Mesendoderm (in vitro differentiated cells): ENCODE data around the gene SYVN1. TPM values are rescaled to one million over a fixed set of nuclear protein-coding genes. Genes with fewer than 3 reads are reported as not detected.

ENCODE experiments used
- DNase-seq: peaks from one replicate; pipeline ENCODE4 v3.0.0; 2013
- H2AK5ac ChIP-seq: 2 replicates; pipeline ENCODE4 v1.6.1; 2013; ENCODE audit warnings: low read length, inconsistent platforms
- H2BK120ac ChIP-seq: 2 replicates; pipeline ENCODE4 v1.6.1; 2013; ENCODE audit warnings: low read depth, mild to moderate bottlenecking, low read length, moderate library complexity, mixed read lengths
- H2BK15ac ChIP-seq: replicated peaks from 2 replicates; pipeline ENCODE4 v1.6.1; 2013; ENCODE audit warnings: low read depth, mild to moderate bottlenecking, moderate library complexity
- H2BK5ac ChIP-seq: 2 replicates; pipeline ENCODE4 v1.6.1; 2013; ENCODE audit warnings: low read length, inconsistent platforms
- H3K18ac ChIP-seq: 2 replicates; pipeline ENCODE4 v1.6.1; 2013; ENCODE audit warnings: mild to moderate bottlenecking, low read length, mixed read lengths
- H3K23ac ChIP-seq: one replicate; pipeline ENCODE4 v1.6.1; 2013; ENCODE audit warnings: low read length
- H3K27ac ChIP-seq: 2 replicates; pipeline ENCODE4 v1.5.1; 2013; ENCODE audit warnings: low read depth, mild to moderate bottlenecking, inconsistent platforms, low read length, moderate library complexity
- H3K27me3 ChIP-seq: 2 replicates; pipeline ENCODE4 v1.6.1; 2013; ENCODE audit warnings: low read length, control low read depth, mild to moderate bottlenecking, inconsistent platforms; ENCODE audit not compliant: insufficient read depth, poor library complexity
- H3K36me3 ChIP-seq: 2 replicates; pipeline ENCODE4 v1.6.1; 2013; ENCODE audit warnings: low read length, inconsistent platforms; ENCODE audit not compliant: control insufficient read depth, insufficient read depth
- H3K4ac ChIP-seq: one replicate; pipeline ENCODE4 v1.6.1; 2013; ENCODE audit warnings: low read depth, mild to moderate bottlenecking, low read length, moderate library complexity
- H3K4me1 ChIP-seq: 2 replicates; pipeline ENCODE4 v1.6.1; 2013; ENCODE audit warnings: low read depth, low read length, inconsistent platforms; ENCODE audit not compliant: control insufficient read depth
- H3K4me2 ChIP-seq: 2 replicates; pipeline ENCODE4 v1.6.1; 2013; ENCODE audit warnings: low read length
- H3K4me3 ChIP-seq: 2 replicates; pipeline ENCODE4 v1.5.1; 2013; ENCODE audit warnings: mild to moderate bottlenecking, low read length
- H3K56ac ChIP-seq: one replicate; pipeline ENCODE4 v1.6.1; 2013; ENCODE audit warnings: low read length
- H3K79me1 ChIP-seq: 2 replicates; pipeline ENCODE4 v1.6.1; 2013; ENCODE audit warnings: low read length, inconsistent platforms
- H3K79me2 ChIP-seq: 2 replicates; pipeline ENCODE4 v1.6.1; 2013; ENCODE audit warnings: mild to moderate bottlenecking, low read length; ENCODE audit not compliant: control insufficient read depth, insufficient read depth
- H3K9ac ChIP-seq: 2 replicates; pipeline ENCODE4 v1.6.1; 2013; ENCODE audit warnings: low read length, inconsistent platforms
- H4K5ac ChIP-seq: one replicate; pipeline ENCODE4 v1.6.1; 2013; ENCODE audit warnings: low read length
- H4K8ac ChIP-seq: one replicate; pipeline ENCODE4 v1.6.1; 2013; ENCODE audit warnings: low read depth, mild to moderate bottlenecking, control low read depth, low read length, moderate library complexity
- WGBS: extraction: QIAGEN DNeasy Blood & Tissue Kit; methylation state at CpG from one replicate; pipeline ENCODE4 v1.1.7; 2013; ENCODE audit warnings: low lambda C conversion rate, missing lambda C conversion rate; ENCODE audit not compliant: insufficient coverage; ENCODE audit errors: extremely low coverage; 5-methylcytosine and 5-hydroxymethylcytosine counted together
- small RNA-seq: library from polyadenylated mRNA; stranded (forward); fragments of <200 nt; extraction: miRNeasy Mini kit (QIAGEN cat#:217004); gene quantifications from one replicate; pipeline ENCODE3, GENCODE V24; 2013; ENCODE audit not compliant: insufficient read depth

SYVN1 gene

DNA sequence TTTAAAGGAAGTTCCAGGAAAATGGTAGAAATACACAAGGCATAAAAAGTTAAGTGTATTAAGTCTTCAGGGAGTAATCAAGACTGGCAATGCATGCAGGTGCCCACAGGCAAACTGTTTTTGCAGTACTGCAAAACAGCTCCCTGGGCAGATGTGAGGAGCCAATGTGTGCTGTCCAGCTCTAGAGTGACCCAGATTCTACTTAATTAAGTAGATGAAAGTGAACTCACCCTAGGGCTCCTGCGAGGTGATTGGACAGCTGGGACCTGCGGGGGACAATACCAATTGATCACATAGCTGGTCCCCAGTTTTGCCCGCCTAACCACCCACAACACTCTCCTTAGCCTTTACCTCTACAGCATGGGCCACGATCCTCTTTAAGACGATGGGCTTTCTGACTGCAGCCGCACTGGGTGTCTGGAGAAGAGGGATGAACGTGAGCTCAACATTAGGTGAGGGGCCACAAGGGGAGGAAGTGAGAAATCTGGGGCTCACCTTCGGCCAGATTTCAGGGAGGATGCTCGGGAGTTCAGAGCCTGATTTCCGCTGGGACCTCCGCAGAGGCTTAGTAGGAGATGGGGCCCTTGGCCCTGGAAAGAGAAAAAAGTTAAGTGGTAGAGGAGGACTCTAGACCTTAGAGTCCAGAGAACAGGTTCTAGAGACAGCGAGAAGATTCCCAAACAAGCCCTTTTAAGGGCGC is 51.0 kb downstream of the SYVN1 start:
- peak overlapping the region; percentile 100 for H3K56ac ChIP-seq
- DNase-seq: no peak
- H3K4me3 ChIP-seq: peak overlapping the region; percentile 100
- no peak overlapping the region for H4K5ac ChIP-seq
- peak overlapping the region; percentile 70 for H2BK5ac ChIP-seq
- no peak overlapping the region for H2BK15ac ChIP-seq
- no peaks in the 10 kb centered on the region for H3K27me3 ChIP-seq
- H3K27ac ChIP-seq: no peak overlapping the region
- peaks cover 14% of the 10 kb centered on the region for H3K36me3 ChIP-seq
- H3K4ac ChIP-seq: peak overlapping the region; percentile 58
- H3K79me1 ChIP-seq: peaks cover 29% of the 10 kb centered on the region
- H3K9ac ChIP-seq: peak overlapping the region; percentile 99
- no CpG with 5 or more reads among the region's 13 CpGs for WGBS
- peak overlapping the region; percentile 29 for H3K18ac ChIP-seq
- no peak overlapping the region for H4K8ac ChIP-seq
- peaks cover 29% of the 10 kb centered on the region for H3K79me2 ChIP-seq
- peak overlapping the region; percentile 92 for H3K4me2 ChIP-seq
- peak overlapping the region; percentile 55 for H3K23ac ChIP-seq
- no peak overlapping the region for H2BK120ac ChIP-seq
- H2AK5ac ChIP-seq: peak overlapping the region; percentile 85
- peaks cover 2% of the 10 kb centered on the region for H3K4me1 ChIP-seq

DNA sequence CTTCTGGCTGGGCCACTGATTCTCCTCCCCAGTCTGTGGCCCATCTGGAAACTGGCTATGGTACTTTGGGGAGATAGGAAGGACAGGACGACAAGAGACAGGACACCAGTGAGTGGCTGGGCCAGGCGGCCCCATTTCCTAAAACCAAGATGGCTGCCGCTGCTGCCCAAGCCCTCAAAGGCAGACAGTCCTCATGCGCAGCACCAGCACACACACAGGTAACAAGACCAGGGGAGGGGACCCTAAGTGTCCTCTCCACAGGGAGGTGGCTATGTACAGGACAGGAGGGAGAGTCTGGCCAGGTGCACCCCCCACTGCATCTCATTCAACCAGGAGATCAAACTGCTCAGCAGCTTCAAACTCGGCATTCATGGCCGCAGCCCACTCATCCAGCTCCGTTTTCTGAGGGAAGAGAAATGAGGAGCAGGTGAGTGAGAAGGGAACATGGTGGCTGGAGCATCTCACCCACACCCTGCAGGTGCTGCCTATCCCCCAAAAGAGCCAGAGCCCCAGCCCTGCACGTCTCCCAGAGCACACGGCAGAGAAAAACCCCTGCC is 55.5 kb downstream of the SYVN1 start:
- H3K4me2 ChIP-seq: no peak overlapping the region
- no peak overlapping the region for H2BK120ac ChIP-seq
- H3K23ac ChIP-seq: no peak overlapping the region
- no peak overlapping the region for H3K27ac ChIP-seq
- no CpG with 5 or more reads among the region's 9 CpGs for WGBS
- no peak overlapping the region for H4K5ac ChIP-seq
- H3K56ac ChIP-seq: no peak overlapping the region
- H3K27me3 ChIP-seq: no peaks in the 10 kb centered on the region
- H3K4me3 ChIP-seq: no peak overlapping the region
- H3K4me1 ChIP-seq: peaks cover 2% of the 10 kb centered on the region
- peaks cover 32% of the 10 kb centered on the region for H3K79me1 ChIP-seq
- no peak overlapping the region for H3K9ac ChIP-seq
- no peak overlapping the region for H2BK15ac ChIP-seq
- DNase-seq: no peak
- H3K18ac ChIP-seq: no peak overlapping the region
- H2AK5ac ChIP-seq: no peak overlapping the region
- no peak overlapping the region for H2BK5ac ChIP-seq
- peaks cover 34% of the 10 kb centered on the region for H3K79me2 ChIP-seq
- no peak overlapping the region for H4K8ac ChIP-seq
- peaks cover 21% of the 10 kb centered on the region for H3K36me3 ChIP-seq
- no peak overlapping the region for H3K4ac ChIP-seq

DNA sequence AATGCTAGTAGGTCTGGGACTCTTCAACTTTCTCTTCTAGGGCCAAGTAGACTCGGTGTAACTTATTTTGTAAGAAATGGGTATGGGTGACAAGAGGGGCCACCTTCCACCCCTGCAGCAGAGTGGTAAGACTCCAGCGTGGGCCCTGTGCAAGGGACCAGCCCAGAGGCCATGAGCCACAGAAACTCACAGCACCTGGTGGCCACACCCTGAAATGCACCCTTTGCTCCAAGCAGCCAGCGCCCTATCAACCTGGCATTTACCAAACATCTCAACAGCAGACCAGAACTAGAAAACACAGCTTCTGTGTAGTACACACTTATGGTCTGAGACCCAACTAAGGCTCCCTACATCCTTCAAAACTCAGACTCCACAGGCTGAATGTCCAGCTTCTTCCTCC is 56.2 kb downstream of the SYVN1 start:
- Histone ChIP-seq H2BK15ac (no peak overlapping the region), H3K27ac (no peak overlapping the region), H2BK5ac (no peak overlapping the region), H3K18ac (no peak overlapping the region), H3K4me1 (peaks cover 2% of the 10 kb centered on the region), H3K56ac (no peak overlapping the region), H3K4ac (no peak overlapping the region), H2AK5ac (no peak overlapping the region), H3K79me2 (peaks cover 27% of the 10 kb centered on the region), H3K23ac (no peak overlapping the region), H4K5ac (no peak overlapping the region), H3K27me3 (no peaks in the 10 kb centered on the region), H4K8ac (no peak overlapping the region), H2BK120ac (no peak overlapping the region), H3K4me2 (no peak overlapping the region), H3K79me1 (peaks cover 28% of the 10 kb centered on the region), H3K9ac (no peak overlapping the region), H3K4me3 (no peak overlapping the region), H3K36me3 (peaks cover 21% of the 10 kb centered on the region)
- no CpG with 5 or more reads among the region's 3 CpGs for WGBS
- DNase-seq: peak; percentile 57

DNA sequence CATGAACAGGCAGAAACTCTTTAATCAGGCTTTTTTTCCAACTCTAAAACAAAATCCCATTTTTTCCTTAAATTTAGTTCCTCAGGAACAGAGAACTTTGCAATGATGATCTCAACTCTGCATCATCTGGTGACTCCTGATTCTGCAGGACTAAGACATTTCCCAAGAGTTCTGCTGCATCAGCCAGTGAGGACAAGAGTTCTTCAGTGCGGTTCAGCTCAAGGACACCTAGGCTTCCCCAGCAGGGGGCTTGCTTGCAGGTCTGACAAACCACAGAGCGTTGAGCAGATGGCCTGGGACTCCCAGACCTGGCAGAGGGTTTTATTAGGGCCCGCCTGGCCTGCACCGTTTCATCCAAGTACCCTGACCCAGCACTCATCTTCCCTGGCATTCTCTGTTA is 56.9 kb downstream of the SYVN1 start:
- H3K4me1 ChIP-seq: no peaks in the 10 kb centered on the region
- no peak overlapping the region for H3K4me3 ChIP-seq
- no CpG with 5 or more reads among the region's 4 CpGs for WGBS
- H3K23ac ChIP-seq: no peak overlapping the region
- H2BK120ac ChIP-seq: no peak overlapping the region
- no peak overlapping the region for H4K8ac ChIP-seq
- H3K27me3 ChIP-seq: no peaks in the 10 kb centered on the region
- no peak overlapping the region for H3K9ac ChIP-seq
- H3K79me2 ChIP-seq: peaks cover 21% of the 10 kb centered on the region
- no peak overlapping the region for H2BK5ac ChIP-seq
- no peak overlapping the region for H2AK5ac ChIP-seq
- H4K5ac ChIP-seq: no peak overlapping the region
- H3K56ac ChIP-seq: no peak overlapping the region
- peak; percentile 28 for DNase-seq
- peaks cover 23% of the 10 kb centered on the region for H3K79me1 ChIP-seq
- H3K4ac ChIP-seq: no peak overlapping the region
- no peak overlapping the region for H3K27ac ChIP-seq
- no peak overlapping the region for H3K18ac ChIP-seq
- peaks cover 21% of the 10 kb centered on the region for H3K36me3 ChIP-seq
- no peak overlapping the region for H2BK15ac ChIP-seq
- no peak overlapping the region for H3K4me2 ChIP-seq

Small RNA genes lying within 50 kb of the gene (small RNA-seq; reads per million reads assigned to genes)
- gene HIGD1AP10 (not detected), gene PDCL2P2 (not detected), gene RNU2-23P (1.1 reads per million)
